ENCODE results near the gene NME3. TPM values are rescaled to one million over a fixed set of nuclear protein-coding genes. Genes with fewer than 3 reads are reported as not detected.

Gene NME3
- total and polyA plus RNA-seq, 2 donors (not counting 3 experiments of a cell fraction or from before 2014, with no cell fraction given): 38.2 to 74.4 TPM

GRCh38 chr16:1793578-1794220, 22.4 kb upstream of the NME3 start, which contains the start of gene IGFALS:
Gene IGFALS, minus strand, starts transcription at chr16:1793705. Its CDS starts 53 bp downstream, at chr16:1793652.
- CTCF ChIA-PET: no interaction called here
- peaks cover 0 to 3% of the 10 kb centered on the region in 2 experiments for H3K36me3 ChIP-seq (ENCODE audit: control insufficient read depth in 2 of 2, extremely low read depth in 1 of 2, insufficient read depth in 2 of 2, low read length in 2 of 2)

More at GRCh38 chr16:1793578-1794220, 22.4 kb upstream of the NME3 start, which contains the start of gene IGFALS:
- dilution Hi-C loops (cut with MboI; ENCODE audit: extremely low pct_ligation_motif_present, low sequenced_read_pairs): no loop called here
- POLR2A ChIA-PET: no interaction called here
- no peak for DNase-seq (ENCODE audit: low read depth, low spot score)
- no peaks in the 10 kb centered on the region for H3K27me3 ChIP-seq (ENCODE audit: control insufficient read depth in 2 of 2, insufficient read depth in 2 of 2, low read length in 2 of 2)
- intact Hi-C loops (cut with micrococcal nuclease): no loop called here
- no peak within 1 kb of the TSS for H3K9ac ChIP-seq (replicated peaks; ENCODE audit: extremely low read depth, insufficient read depth, low read length)
- H3K27ac ChIP-seq (ENCODE audit: insufficient read depth, low read depth, low read length): no peak within 1 kb of the TSS
- no peaks in the 10 kb centered on the region for H3K9me1 ChIP-seq (replicated peaks; ENCODE audit: control insufficient read depth, extremely low read depth, insufficient read depth, low read length)
- H2AFZ ChIP-seq (ENCODE audit: low read depth, low read length): no peak within 1 kb of the TSS
- TF ChIP-seq JUN (IDR thresholded peaks at IDR 0.05; ENCODE audit: borderline replicate concordance, insufficient read depth, insufficient read length, low read depth) (no peak), EZH2 (IDR thresholded peaks at IDR 0.05; ENCODE audit: borderline replicate concordance, low read depth, low read length, severe bottlenecking) (no peak), GATA2 (IDR thresholded peaks at IDR 0.05; ENCODE audit: insufficient read depth, insufficient read length, low read depth, low read length) (no peak), POLR2A (IDR thresholded peaks at IDR 0.05; ENCODE audit: low read depth, low read length) (no peak), MAX (IDR thresholded peaks at IDR 0.05; ENCODE audit: insufficient read depth, insufficient read length) (no peak), MYC (IDR thresholded peaks at IDR 0.05; ENCODE audit: low read depth, low read length) (no peak), CTCF (IDR thresholded peaks at IDR 0.05; ENCODE audit: extremely low read depth in 1 of 2, insufficient read depth in 1 of 2, low read depth in 1 of 2, low read length in 2 of 2) (no peak), POLR2AphosphoS5 (IDR thresholded peaks at IDR 0.05; ENCODE audit: insufficient read depth, low read depth, low read length) (no peak), FOS (IDR thresholded peaks at IDR 0.05; ENCODE audit: borderline replicate concordance, insufficient read depth, low read length) (no peak)
- H3K4me2 ChIP-seq (ENCODE audit: insufficient read depth, low read length): no peak within 1 kb of the TSS
- H3K4me3 ChIP-seq (replicated peaks in 1 of 3; ENCODE audit: insufficient read depth in 1 of 3, low read depth in 1 of 3, low read length in 3 of 3): no peak within 1 kb of the TSS
- H3K9me3 ChIP-seq (replicated peaks; ENCODE audit: control insufficient read depth, insufficient read depth, low read length): no peaks in the 10 kb centered on the region
- BruUV-seq (replicated peaks): no TSS peak
- H4K20me1 ChIP-seq (replicated peaks; ENCODE audit: control insufficient read depth, extremely low read depth, insufficient read depth, low read length): no peaks in the 10 kb centered on the region
- FAIRE-seq: no peak
- no peaks in the 10 kb centered on the region for H3K79me2 ChIP-seq (ENCODE audit: control insufficient read depth, insufficient read depth, low read length)
- H3K4me1 ChIP-seq (ENCODE audit: control insufficient read depth, extremely low read depth, insufficient read depth, low read length): no peaks in the 10 kb centered on the region

All from endothelial cell of umbilical vein (primary cell).